Gastroesophageal sphincter (tissue), 4 donors: ENCODE results near the gene MRPL3. TPM values are rescaled to one million over a fixed set of nuclear protein-coding genes. Genes with fewer than 3 reads are reported as not detected.

ENCODE experiments used
- ATAC-seq: fragments of 150-250 bp; one replicate; pipeline ENCODE4 v1.9.1; 2016; ENCODE audit warnings: mild to moderate bottlenecking, moderate library complexity
- H3K27ac ChIP-seq, 4 donors: fragments of 200-600 bp; sonication (generic) in 3 of 4; 1 replicate in 3 of 4; 2 replicates in 1 of 4; pipeline ENCODE4 v1.5.1; 2016 to 2019
- H3K27me3 ChIP-seq: fragments of 200-600 bp; sonication (generic); one replicate; pipeline ENCODE4 v1.5.1; 2019
- H3K36me3 ChIP-seq, 2 donors: fragments of 200-600 bp; sonication (generic); one replicate each; pipeline ENCODE4 v1.5.1; 2019; ENCODE audit warnings: control low read depth in 1 of 2
- H3K4me1 ChIP-seq, 3 donors: fragments of 200-600 bp; sonication (generic); 1 replicate in 2 of 3; 2 replicates in 1 of 3; pipeline ENCODE4 v1.5.1; 2016 to 2019; ENCODE audit warnings: control low read depth in 2 of 3
- H3K4me3 ChIP-seq, 2 donors: fragments of 200-600 bp; sonication (generic); one replicate each; pipeline ENCODE4 v1.5.1; 2019; ENCODE audit warnings: mild to moderate bottlenecking in 1 of 2, moderate library complexity in 1 of 2
- H3K9me3 ChIP-seq, 3 donors: fragments of 200-600 bp; sonication (generic); one replicate each; pipeline ENCODE4 v1.5.1; 2017 to 2019; ENCODE audit warnings: control low read depth in 2 of 3
- CTCF ChIP-seq, 4 experiments: fragments of 200-600 bp in 2 of 4; fragments of 450-650 bp in 2 of 4; sonication (generic) in 1 of 4; IDR thresholded peaks; one replicate each; pipeline ENCODE4 v1.5.1; 2017 to 2019; ENCODE audit warnings: antibody characterized with exemption in 4 of 4, mild to moderate bottlenecking in 2 of 4, moderate library complexity in 2 of 4
- EP300 ChIP-seq: sonication (generic); formaldehyde crosslinking; IDR thresholded peaks from one replicate; pipeline ENCODE4 v1.6.1; 2017; ENCODE audit warnings: antibody characterized with exemption, mild to moderate bottlenecking
- POLR2A ChIP-seq, 2 donors: fragments of 450-650 bp; IDR thresholded peaks; one replicate each; pipeline ENCODE4 v1.6.1; 2017; ENCODE audit warnings: antibody characterized with exemption in 2 of 2, mild to moderate bottlenecking in 2 of 2, moderate library complexity in 1 of 2
- POLR2AphosphoS5 ChIP-seq: sonication (generic); formaldehyde crosslinking; IDR thresholded peaks from one replicate; pipeline ENCODE4 v1.6.1; 2017; ENCODE audit warnings: antibody characterized with exemption
- WGBS, 2 donors: methylation state at CpG; one replicate each; pipeline ENCODE4 v1.1.5; 2018; ENCODE audit warnings: low coverage in 1 of 2; 5-methylcytosine and 5-hydroxymethylcytosine counted together
- total RNA-seq, 4 donors: library from RNA; depleted of rRNA; stranded (reverse); fragments of >200 nt; gene quantifications; one replicate each; pipeline ENCODE4 v1.1.0, GENCODE V29; 2016

Gene MRPL3
- total RNA-seq, 4 donors from 2014 or later: 62.1 to 95.9 (median 85.6) TPM

GRCh38 chr3:131540143-131540542 is 37.4 kb upstream of the MRPL3 start:
- no peaks in the 10 kb centered on the region for H3K36me3 ChIP-seq
- peak overlapping the region in 1 of 4 donors; percentile 29 for H3K27ac ChIP-seq
- no peaks in the 10 kb centered on the region for H3K9me3 ChIP-seq
- no peaks in the 10 kb centered on the region for H3K27me3 ChIP-seq
- TF ChIP-seq POLR2AphosphoS5 (no peak), POLR2A (IDR thresholded peaks at IDR 0.05) (no peak), CTCF (IDR thresholded peaks at IDR 0.05) (no peak)
- H3K4me3 ChIP-seq: no peak overlapping the region
- no peak for ATAC-seq
- H3K4me1 ChIP-seq: peaks cover 0 to 20% (median 6%) of the 10 kb centered on the region in 3 donors

- H3K9me3 ChIP-seq: no peaks in the 10 kb centered on the region
- 100% methylated on average over 1 of the region's 1 CpG for WGBS, 2 donors
- ATAC-seq: no peak
Measured at GRCh38 chr3:131538968-131539367, 36.2 kb upstream of the MRPL3 start.

GRCh38 chr3:131537531-131537930 is 34.8 kb upstream of the MRPL3 start:
- Histone ChIP-seq H3K27ac (no peak overlapping the region), H3K4me1 (peaks cover 0 to 5% (median 0%) of the 10 kb centered on the region in 3 donors), H3K4me3 (no peak overlapping the region), H3K27me3 (no peaks in the 10 kb centered on the region), H3K36me3 (no peaks in the 10 kb centered on the region), H3K9me3 (no peaks in the 10 kb centered on the region)
- no peak for TF ChIP-seq POLR2AphosphoS5
- no peak for TF ChIP-seq POLR2A (IDR thresholded peaks at IDR 0.05)
- no peak for TF ChIP-seq EP300
- TF ChIP-seq CTCF (IDR thresholded peaks at IDR 0.05): no peak
- no peak for ATAC-seq
- WGBS, 2 donors: 88 to 89% methylated on average over 3 of the region's 3 CpGs

More at GRCh38 chr3:131538968-131539367, 36.2 kb upstream of the MRPL3 start:
- Histone ChIP-seq H3K4me1 (peaks cover 0 to 14% (median 5%) of the 10 kb centered on the region in 3 donors), H3K36me3 (no peaks in the 10 kb centered on the region), H3K4me3 (no peak overlapping the region), H3K27ac (no peak overlapping the region), H3K27me3 (no peaks in the 10 kb centered on the region)
- TF ChIP-seq CTCF (IDR thresholded peaks at IDR 0.05) (no peak), EP300 (no peak)

- Histone ChIP-seq H3K27me3 (no peaks in the 10 kb centered on the region), H3K27ac (no peak overlapping the region), H3K4me3 (no peak overlapping the region), H3K36me3 (no peaks in the 10 kb centered on the region), H3K9me3 (no peaks in the 10 kb centered on the region), H3K4me1 (peaks cover 0 to under 1% (median 0%) of the 10 kb centered on the region in 3 donors)
- no peak for ATAC-seq
- no peak for TF ChIP-seq EP300
- TF ChIP-seq CTCF (IDR thresholded peaks at IDR 0.05): no peak
- no peak for TF ChIP-seq POLR2A (IDR thresholded peaks at IDR 0.05)
- no peak for TF ChIP-seq POLR2AphosphoS5
- WGBS, 2 donors: 56 to 67% methylated on average over 1 to 2 of the region's 2 CpGs
Measured at GRCh38 chr3:131535596-131535995, 32.8 kb upstream of the MRPL3 start.

- Histone ChIP-seq H3K27ac (no peak overlapping the region), H3K36me3 (no peaks in the 10 kb centered on the region), H3K9me3 (no peaks in the 10 kb centered on the region), H3K4me1 (no peaks in the 10 kb centered on the region), H3K4me3 (no peak overlapping the region), H3K27me3 (no peaks in the 10 kb centered on the region)
- 70 to 77% methylated on average over 3 of the region's 3 CpGs for WGBS, 2 donors
- no peak for ATAC-seq
- TF ChIP-seq POLR2A (IDR thresholded peaks at IDR 0.05) (no peak), POLR2AphosphoS5 (no peak), EP300 (no peak), CTCF (IDR thresholded peaks at IDR 0.05) (no peak)
Measured at GRCh38 chr3:131535131-131535530, 32.4 kb upstream of the MRPL3 start.
